ENCODE data around the gene MARCHF2. TPM values are rescaled to one million over a fixed set of nuclear protein-coding genes. Genes with fewer than 3 reads are reported as not detected.

MARCHF2 gene
- total RNA-seq, 2 donors from 2014 or later: 165 to 294 TPM

DNA sequence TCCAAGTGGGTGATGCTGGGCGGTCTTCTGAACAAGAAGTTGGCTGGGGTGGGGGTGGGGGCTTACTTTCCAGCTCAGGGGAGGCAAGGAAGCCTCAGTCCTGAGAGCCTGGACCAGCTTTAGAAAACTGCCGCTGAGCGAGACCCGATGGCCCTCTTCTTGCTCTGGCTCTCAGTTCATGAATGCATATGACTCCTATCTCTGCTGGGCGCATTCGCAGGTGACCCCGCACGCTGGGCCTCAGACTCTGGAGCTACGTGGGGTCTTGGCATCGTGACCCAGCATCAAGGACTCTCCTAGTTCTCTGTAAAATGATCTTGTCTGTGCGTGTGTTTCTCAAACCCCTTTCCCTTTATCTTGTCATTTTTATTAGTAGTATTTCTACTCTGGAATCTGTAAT, 69.6 kb downstream of the MARCHF2 start:
- Histone ChIP-seq H3K36me3 (peaks cover 38% of the 10 kb centered on the region), H3K9me3 (no peaks in the 10 kb centered on the region), H3K4me1 (ENCODE audit: control insufficient read depth in 1 of 2, low read depth in 2 of 2) (peaks cover 0 to 5% of the 10 kb centered on the region in 2 donors), H3K4me3 (no peak overlapping the region), H3K27ac (no peak overlapping the region), H3K27me3 (replicated peaks; ENCODE audit: insufficient read depth) (no peaks in the 10 kb centered on the region)
- TF ChIP-seq, protein P1, sequence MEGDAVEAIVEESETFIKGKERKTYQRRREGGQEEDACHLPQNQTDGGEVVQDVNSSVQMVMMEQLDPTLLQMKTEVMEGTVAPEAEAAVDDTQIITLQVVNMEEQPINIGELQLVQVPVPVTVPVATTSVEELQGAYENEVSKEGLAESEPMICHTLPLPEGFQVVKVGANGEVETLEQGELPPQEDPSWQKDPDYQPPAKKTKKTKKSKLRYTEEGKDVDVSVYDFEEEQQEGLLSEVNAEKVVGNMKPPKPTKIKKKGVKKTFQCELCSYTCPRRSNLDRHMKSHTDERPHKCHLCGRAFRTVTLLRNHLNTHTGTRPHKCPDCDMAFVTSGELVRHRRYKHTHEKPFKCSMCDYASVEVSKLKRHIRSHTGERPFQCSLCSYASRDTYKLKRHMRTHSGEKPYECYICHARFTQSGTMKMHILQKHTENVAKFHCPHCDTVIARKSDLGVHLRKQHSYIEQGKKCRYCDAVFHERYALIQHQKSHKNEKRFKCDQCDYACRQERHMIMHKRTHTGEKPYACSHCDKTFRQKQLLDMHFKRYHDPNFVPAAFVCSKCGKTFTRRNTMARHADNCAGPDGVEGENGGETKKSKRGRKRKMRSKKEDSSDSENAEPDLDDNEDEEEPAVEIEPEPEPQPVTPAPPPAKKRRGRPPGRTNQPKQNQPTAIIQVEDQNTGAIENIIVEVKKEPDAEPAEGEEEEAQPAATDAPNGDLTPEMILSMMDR (IDR thresholded peaks at IDR 0.05): no peak
- no peak for ATAC-seq (ENCODE audit: insufficient number of reproducible peaks, low FRiP score, low read depth)
- DNase-seq (ENCODE audit: low spot score): no peak

DNA sequence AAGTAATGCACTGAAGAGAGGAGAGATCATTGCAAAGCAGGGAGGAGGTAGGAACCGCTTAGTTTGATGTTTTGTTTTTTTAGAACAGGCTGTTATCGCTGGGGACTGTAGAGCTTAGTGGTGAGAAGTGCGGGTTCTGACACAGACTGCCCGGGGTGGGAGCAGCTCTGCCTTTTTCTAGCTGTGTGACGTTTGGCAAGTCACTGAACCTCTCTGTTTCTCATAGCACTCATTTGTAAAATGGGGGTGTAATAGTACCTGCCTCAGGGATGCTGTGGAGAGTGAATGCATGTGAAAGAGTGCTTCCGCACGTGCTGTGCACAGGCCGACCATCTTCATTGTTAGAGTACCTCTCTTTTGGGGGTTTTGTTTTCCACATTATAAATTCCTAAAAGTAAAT, 70.1 kb downstream of the MARCHF2 start:
- no peak for ATAC-seq (ENCODE audit: insufficient number of reproducible peaks, low FRiP score, low read depth)
- peaks cover 0 to 2% of the 10 kb centered on the region in 2 donors for H3K4me1 ChIP-seq (ENCODE audit: control insufficient read depth in 1 of 2, low read depth in 2 of 2)
- no peak for DNase-seq (ENCODE audit: low spot score)

DNA sequence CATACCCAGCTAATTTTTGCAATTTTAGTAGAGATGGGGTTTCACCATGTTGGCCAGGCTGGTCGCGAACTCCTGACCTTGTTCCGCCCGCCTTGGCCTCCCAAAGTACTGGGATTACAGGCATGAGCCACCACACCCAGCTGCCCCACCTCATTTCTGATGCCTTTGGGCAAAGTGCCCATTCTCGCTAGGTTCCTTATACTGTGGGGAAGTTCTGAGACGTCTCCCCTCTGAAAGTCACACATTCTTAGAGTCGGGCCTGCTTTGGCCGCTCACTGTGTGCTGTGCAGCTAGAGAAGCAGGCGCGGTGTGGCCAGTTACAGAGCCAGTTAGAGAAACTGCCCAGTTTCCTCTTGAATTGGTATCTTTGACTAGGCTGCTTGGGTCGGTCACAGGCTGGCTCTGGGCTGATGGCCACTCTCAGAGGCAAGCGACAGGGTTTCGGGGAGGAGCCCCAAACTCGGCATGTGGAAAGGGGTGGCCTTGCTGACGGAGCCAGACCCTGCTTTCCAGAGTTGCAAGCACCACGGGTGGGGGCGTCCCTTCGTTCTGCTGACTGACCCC, 71.3 kb downstream of the MARCHF2 start:
- H3K27ac ChIP-seq: no peak overlapping the region
- peaks cover 52% of the 10 kb centered on the region for H3K36me3 ChIP-seq
- no peaks in the 10 kb centered on the region for H3K9me3 ChIP-seq
- H3K4me1 ChIP-seq (ENCODE audit: control insufficient read depth in 1 of 2, low read depth in 2 of 2): no peaks in the 10 kb centered on the region
- TF ChIP-seq, protein P1 (IDR thresholded peaks at IDR 0.05): no peak
- DNase-seq (ENCODE audit: low spot score): no peak
- H3K4me3 ChIP-seq: no peak overlapping the region
- no peak for ATAC-seq (ENCODE audit: insufficient number of reproducible peaks, low FRiP score, low read depth)
- H3K27me3 ChIP-seq (replicated peaks; ENCODE audit: insufficient read depth): no peaks in the 10 kb centered on the region

More for the DNA sequence above, 70.1 kb downstream of the MARCHF2 start:
- Histone ChIP-seq H3K27ac (no peak overlapping the region), H3K27me3 (replicated peaks; ENCODE audit: insufficient read depth) (no peaks in the 10 kb centered on the region), H3K4me3 (no peak overlapping the region), H3K36me3 (peaks cover 43% of the 10 kb centered on the region), H3K9me3 (no peaks in the 10 kb centered on the region)
- TF ChIP-seq, protein P1 (IDR thresholded peaks at IDR 0.05): no peak

DNA sequence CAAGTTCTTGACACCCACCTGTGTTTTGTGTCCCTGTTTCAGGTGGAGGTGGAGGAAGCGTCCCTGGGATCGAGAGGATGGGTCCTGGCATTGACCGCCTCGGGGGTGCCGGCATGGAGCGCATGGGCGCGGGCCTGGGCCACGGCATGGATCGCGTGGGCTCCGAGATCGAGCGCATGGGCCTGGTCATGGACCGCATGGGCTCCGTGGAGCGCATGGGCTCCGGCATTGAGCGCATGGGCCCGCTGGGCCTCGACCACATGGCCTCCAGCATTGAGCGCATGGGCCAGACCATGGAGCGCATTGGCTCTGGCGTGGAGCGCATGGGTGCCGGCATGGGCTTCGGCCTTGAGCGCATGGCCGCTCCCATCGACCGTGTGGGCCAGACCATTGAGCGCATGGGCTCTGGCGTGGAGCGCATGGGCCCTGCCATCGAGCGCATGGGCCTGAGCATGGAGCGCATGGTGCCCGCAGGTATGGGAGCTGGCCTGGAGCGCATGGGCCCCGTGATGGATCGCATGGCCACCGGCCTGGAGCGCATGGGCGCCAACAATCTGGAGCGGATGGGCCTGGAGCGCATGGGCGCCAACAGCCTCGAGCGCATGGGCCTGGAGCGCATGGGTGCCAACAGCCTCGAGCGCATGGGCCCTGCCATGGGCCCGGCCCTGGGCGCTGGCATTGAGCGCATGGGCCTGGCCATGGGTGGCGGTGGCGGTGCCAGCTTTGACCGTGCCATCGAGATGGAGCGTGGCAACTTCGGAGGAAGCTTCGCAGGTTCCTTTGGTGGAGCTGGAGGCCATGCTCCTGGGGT, 72.7 kb downstream of the MARCHF2 start:
- no peaks in the 10 kb centered on the region for H3K27me3 ChIP-seq (replicated peaks; ENCODE audit: insufficient read depth)
- H3K4me3 ChIP-seq: no peak overlapping the region
- no peaks in the 10 kb centered on the region for H3K9me3 ChIP-seq
- DNase-seq (ENCODE audit: low spot score) (no peak), ATAC-seq (ENCODE audit: insufficient number of reproducible peaks, low FRiP score, low read depth) (no peak)
- no peak overlapping the region for H3K27ac ChIP-seq
- peaks cover 52% of the 10 kb centered on the region for H3K36me3 ChIP-seq
- no peaks in the 10 kb centered on the region for H3K4me1 ChIP-seq (ENCODE audit: control insufficient read depth in 1 of 2, low read depth in 2 of 2)
- TF ChIP-seq, protein P1 (IDR thresholded peaks at IDR 0.05): no peak

DNA sequence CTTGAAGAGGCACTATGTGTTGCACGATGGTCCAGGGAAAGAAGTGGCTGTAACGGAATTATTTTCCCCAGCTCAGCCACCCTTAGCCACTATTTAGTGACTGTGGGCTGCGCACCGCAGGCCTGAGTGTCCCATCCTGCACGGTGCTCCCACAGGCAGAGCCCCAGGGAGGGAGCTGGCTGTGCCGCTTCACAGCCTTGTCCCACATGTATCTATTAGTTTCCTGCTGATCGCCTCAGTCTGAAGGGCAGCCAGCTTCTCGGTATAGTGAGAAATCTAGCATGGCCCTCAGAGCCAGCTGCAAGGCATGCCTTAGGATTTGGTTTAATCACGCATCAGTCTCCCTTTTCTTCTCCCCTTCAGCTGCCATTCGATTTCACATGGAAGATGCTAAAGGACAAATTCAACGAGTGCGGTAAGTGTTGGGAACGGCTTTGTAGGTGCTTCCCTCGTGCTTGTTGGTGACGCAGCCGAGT, 73.6 kb downstream of the MARCHF2 start:
- DNase-seq (ENCODE audit: low spot score): no peak
- Histone ChIP-seq H3K9me3 (no peaks in the 10 kb centered on the region), H3K27me3 (replicated peaks; ENCODE audit: insufficient read depth) (no peaks in the 10 kb centered on the region), H3K4me1 (ENCODE audit: control insufficient read depth in 1 of 2, low read depth in 2 of 2) (no peaks in the 10 kb centered on the region), H3K36me3 (peaks cover 52% of the 10 kb centered on the region), H3K27ac (no peak overlapping the region), H3K4me3 (no peak overlapping the region)
- TF ChIP-seq, protein P1 (IDR thresholded peaks at IDR 0.05): no peak
- no peak for ATAC-seq (ENCODE audit: insufficient number of reproducible peaks, low FRiP score, low read depth)

Measured in thoracic aorta (tissue), 2 donors.